ENCODE data around the gene PNMA8A.

DNA sequence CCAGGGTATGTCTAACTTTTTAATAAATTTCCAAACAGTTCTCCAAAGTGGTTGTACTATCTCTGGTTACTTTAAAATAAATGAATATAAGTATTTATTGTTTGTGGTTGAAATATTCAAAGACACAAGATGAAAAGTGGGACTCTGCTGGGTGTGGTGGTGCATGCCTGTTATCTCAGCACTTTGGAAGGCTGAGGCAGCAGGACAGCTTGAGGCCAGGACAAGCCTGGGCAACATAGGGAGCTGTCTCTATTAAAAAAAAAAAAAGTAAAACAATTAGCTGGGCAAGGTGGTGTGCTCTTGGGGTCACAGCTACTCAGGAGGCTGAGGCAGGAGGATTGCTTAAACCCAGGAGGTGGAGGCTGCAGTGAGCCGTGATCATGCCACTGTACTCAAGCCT lies 10.4 kb downstream of the PNMA8A start:
- TF ChIP-seq, protein P1, sequence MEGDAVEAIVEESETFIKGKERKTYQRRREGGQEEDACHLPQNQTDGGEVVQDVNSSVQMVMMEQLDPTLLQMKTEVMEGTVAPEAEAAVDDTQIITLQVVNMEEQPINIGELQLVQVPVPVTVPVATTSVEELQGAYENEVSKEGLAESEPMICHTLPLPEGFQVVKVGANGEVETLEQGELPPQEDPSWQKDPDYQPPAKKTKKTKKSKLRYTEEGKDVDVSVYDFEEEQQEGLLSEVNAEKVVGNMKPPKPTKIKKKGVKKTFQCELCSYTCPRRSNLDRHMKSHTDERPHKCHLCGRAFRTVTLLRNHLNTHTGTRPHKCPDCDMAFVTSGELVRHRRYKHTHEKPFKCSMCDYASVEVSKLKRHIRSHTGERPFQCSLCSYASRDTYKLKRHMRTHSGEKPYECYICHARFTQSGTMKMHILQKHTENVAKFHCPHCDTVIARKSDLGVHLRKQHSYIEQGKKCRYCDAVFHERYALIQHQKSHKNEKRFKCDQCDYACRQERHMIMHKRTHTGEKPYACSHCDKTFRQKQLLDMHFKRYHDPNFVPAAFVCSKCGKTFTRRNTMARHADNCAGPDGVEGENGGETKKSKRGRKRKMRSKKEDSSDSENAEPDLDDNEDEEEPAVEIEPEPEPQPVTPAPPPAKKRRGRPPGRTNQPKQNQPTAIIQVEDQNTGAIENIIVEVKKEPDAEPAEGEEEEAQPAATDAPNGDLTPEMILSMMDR (CRISPR knock-in tag; IDR thresholded peaks at IDR 0.05) = no peak
- no peak for TF ChIP-seq FOXC1 (CRISPR knock-in tag; IDR thresholded peaks at IDR 0.05; ENCODE audit: borderline replicate concordance)
- TF ChIP-seq HCFC1 (IDR thresholded peaks at IDR 0.05; ENCODE audit: low read depth, low read length) = no peak
- TF ChIP-seq, protein P2, sequence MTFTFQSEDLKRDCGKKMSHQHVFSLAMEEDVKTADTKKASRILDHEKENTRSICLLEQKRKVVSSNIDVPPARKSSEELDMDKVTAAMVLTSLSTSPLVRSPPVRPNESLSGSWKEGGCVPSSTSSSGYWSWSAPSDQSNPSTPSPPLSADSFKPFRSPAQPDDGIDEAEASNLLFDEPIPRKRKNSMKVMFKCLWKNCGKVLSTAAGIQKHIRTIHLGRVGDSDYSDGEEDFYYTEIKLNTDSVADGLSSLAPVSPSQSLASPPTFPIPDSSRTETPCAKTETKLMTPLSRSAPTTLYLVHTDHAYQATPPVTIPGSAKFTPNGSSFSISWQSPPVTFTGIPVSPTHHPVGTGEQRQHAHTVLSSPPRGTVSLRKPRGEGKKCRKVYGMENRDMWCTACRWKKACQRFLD (CRISPR knock-in tag; IDR thresholded peaks at IDR 0.05; ENCODE audit: borderline replicate concordance) = no peak
- TF ChIP-seq POLR2A (IDR thresholded peaks at IDR 0.05; ENCODE audit: insufficient read depth in 1 of 2, low read depth in 2 of 2, low read length in 2 of 2) = no peak
- no peak for TF ChIP-seq ASH2L (IDR thresholded peaks at IDR 0.05; ENCODE audit: insufficient read length, low read depth, low read length)

Measured in HepG2 (cell line).